Fibroblast of skin of abdomen (primary cell): ENCODE data around the gene PDCD1.

Experiments
- DNase-seq: peaks from one replicate; pipeline ENCODE4 v3.0.0-alpha.2; 2013

Gene PDCD1

GRCh38 chr2:241895712-241896641 lies 37.3 kb upstream of the PDCD1 start:
- DNase-seq = no peak

GRCh38 chr2:241895427-241895711 lies 36.7 kb upstream of the PDCD1 start:
- no peak for DNase-seq

DNA sequence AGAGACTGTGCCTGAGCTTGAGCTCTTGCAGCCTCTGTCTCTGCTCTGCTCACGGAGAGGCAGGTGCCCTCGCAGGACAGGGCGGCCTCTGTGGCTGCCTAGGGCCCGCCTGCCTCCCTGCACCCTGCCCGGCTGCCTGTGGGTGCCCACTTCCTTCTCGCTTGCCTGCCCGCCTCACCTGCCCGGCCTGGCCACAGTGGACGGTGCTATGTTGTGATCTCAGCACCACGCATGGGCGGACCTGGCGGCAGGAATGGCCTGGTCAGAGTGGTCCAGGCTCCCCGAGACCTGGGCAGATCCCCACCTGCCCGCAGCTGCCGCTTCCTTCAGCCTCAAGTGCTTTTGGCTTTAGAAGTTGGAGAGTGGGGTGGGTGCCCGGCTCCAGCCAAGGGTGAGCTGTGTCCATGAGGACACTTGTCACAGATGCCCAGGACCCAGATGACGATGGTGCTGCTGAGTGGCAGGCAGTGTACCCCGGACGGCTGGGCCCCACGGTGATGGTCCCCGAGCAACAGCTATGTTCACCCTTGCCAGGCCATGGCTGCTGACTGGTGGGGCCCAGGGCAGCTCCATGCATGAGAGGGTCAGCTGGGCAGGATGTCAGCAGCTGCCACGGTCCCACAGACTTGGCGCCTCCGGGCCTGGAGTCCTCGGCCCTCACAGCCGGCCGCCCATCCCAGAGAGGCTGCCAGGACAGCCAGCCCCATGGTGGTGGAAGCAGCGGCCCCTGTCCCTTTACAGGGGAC lies 36.2 kb upstream of the PDCD1 start:
- no peak for DNase-seq

DNA sequence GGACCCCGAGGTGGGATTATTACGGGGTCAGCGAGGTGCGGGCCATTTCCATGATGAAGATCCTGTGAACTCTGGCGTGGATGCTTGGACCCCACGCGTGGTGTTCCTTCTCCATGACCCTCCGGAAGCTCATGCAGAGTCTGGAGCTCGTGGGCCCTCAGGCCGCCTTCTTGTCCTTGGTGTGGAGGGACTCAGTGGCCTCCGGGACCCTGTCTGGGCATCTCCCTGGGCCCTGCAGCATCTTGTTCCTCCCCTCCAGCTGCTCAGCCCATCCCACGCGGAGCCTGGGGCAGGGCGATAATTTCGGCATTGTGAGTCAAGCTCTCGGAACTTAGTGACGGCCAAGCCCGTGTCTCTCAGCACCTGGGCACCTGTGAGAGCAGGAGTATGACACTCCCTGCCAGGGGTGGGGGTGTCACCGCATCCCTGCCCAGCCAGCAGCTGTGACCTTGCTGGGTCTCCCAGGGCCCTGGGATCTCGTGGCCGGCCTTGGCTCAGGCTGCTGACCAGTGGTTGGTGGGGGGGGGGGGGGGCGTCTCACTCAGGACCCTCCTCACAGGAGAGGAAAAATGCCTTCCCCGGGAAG lies 35.5 kb upstream of the PDCD1 start:
- DNase-seq = no peak

- DNase-seq = no peak
These were observed 34.6 kb upstream of the PDCD1 start for GRCh38 chr2:241893265-241893664.

DNA sequence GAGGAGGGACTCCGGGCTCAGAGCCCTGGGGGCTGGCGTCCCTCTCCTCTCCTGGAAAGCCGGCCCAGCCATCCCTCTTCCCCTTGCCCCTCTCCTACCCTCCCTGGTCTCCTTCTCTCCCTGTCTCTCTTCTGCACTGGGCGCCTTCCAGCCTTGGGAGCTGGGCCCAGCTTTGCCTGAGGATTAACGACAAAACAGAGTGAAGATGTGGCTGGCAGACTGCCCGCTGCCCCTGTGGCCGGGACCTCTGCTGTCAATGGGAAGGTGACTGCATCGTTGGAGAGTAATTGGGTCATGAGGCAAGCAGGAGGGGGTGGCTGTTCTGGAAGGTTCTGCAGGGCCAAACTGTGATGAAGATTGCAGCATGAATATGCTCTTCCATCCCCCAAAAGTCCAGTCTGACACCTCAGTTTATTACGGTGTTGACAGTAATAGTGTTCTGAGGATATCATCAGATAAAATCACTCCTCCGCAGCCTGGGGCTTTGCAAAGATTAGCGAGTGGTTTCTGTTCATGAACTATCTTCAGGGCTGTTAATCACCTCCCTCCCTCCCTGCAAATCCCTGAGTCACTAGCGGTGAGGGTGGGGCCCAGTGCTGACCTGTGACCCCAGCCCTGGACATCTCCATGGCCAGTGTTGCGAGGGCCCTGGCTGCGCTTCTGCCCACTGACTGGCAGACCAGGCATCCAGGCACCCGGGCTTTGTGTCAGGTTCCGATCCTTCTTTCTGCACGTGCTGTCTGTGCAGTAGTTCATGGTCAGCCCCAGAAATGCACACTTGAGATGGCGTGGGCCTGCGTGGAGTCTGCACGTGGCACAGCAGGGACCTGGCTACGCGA lies 33.8 kb upstream of the PDCD1 start:
- DNase-seq = no peak

GRCh38 chr2:241891988-241892298 lies 33.2 kb upstream of the PDCD1 start:
- no peak for DNase-seq

- DNase-seq = no peak
These were observed 32.8 kb upstream of the PDCD1 start for GRCh38 chr2:241891315-241891987.

- no peak for DNase-seq
These were observed 32.0 kb upstream of the PDCD1 start for GRCh38 chr2:241890524-241891235.

DNA sequence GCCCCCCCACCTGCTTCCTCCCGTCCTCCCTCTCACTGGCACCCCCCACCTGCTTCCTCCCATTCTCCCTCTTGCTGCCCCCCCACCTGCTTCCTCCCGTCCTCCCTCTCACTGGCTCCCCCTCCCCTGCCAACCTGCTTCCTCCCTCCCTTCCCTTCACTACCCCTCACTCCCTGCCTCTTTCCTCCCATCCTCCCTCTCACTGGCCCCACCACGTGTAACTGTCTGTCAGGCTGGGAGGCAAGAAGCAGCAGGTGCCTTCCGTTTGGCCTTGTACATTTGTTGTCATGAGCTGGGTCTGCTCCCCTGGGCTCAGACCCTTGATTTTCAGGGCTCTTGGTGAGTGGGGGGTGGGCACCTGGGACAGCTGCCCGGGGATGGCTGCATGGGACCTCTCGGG lies 29.9 kb upstream of the PDCD1 start:
- no peak for DNase-seq

DNA sequence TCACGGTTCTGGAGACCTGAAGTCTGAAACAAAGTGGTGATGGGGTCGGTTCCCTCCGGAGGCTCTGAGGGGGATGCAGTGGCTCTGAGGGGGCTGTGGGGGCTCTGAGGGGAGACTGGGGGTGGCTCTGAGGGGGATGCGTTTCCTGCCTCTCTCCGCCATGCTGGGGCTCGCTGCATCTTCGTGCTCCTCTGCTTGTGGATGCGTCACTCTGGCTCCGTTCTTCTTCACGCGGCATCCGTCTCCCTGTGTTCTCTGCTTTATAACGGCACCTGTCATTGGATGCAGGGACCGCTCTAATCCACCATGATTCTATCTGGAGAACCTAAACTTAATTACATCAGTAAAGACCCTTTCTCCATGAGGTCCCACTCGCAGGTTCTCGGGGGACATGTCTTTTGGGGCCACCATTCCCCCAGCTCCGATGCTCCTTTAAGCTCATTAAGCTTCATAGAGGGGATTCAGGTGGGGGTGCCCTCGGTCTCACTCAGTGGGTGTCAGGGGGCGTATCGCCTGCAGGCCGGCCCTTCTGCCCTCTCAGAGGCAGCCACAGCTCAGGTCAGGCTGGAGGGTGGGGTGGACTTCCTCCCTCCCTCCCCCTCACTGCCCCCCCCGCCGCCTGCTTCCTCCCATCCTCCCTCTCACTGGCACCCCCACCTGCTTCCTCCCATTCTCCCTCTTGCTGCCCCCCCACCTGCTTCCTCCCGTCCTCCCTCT lies 29.3 kb upstream of the PDCD1 start:
- no peak for DNase-seq

DNA sequence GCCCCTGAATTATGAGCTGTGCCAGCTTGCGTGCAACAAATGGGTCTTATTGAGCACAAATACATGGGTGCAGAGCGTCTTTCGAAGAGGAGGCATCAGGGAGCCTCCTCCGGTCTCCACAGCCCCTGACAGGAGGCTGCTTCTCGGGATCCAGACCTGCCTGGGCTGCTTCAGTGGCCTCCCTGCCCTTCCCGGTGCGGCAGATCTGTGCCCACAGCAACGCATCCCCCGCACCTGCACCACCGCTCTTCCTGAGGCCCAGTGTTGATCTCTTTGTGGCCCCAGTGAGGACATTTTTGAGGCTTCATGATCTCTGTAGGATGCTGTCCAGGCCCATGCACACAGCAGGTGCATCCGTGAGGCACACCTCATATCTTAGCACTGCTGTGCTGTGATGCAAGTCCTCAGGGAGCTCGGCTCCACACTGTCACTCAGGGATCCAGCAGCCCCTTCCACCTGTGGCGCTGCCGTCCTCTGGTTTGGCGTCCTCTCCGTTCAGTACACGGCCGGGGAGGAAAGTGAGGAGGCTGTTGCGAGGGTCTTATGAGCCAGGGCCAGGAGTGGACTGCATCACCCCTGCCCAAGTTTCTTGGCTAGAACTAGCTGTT lies 28.2 kb upstream of the PDCD1 start:
- no peak for DNase-seq

DNA sequence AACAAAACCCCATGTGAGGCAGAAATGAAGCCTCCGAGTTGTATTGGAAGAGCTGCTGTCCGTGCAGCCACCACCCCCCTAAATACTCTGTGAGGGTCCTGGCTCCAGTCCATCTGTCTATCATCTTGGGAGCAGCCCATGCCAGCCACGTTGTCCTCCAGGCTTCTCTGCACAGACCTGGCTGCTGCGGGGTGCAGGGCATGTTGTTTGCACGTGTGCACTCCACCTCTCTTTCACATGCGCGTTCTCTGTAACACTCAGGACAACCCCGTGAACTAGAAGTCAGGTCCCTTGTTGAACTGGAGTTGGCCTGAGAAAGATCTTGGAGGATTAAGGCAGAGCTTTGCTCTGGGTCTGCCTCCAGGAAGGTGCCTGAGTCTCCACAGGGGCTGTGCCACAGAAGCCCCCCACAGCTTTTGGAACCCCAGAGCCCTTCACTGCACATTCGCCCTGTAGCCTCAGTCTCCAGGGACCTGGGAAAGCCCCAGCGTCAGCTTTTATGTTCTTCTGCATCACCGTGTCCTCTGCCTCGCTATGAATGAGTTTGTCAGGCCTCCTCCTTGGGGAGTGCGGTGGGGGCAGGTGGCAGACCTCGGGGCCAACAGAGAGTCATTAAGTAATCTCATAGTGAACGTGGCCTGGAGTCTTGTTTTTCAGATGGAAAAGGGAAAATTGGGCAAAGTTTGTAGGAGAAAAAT lies 27.4 kb upstream of the PDCD1 start:
- no peak for DNase-seq

GRCh38 chr2:241885291-241885945 lies 26.7 kb upstream of the PDCD1 start:
- no peak for DNase-seq

- no peak for DNase-seq
These were observed 26.2 kb upstream of the PDCD1 start for GRCh38 chr2:241884951-241885290.

DNA sequence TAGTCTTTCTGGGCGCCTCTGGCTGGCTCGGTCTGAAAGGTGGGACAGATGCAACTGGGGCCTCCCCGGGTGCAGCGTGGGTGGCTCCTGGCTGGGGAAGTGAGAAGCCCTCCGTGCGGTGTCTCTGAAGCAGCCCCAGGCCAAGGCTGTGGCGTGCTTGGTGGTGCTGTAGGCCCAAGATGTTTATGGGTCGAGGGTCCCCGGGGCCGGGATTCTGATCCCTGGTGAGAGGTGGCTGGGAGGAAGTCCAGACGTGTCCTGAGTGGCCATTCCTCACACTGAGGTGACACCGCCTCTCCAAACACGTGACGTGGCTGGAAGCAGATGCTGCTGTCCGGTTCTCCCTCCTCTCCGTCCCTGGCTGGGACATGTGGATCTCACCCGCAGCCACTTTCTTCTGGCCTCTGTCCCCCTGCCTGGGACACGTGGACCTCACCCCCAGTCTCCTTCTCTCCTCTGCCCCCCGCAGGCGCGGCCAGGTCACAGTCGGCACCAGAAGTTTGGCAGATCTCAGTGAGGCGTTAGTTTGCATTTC lies 23.5 kb upstream of the PDCD1 start:
- no peak for DNase-seq

GRCh38 chr2:241880311-241881073 lies 21.8 kb upstream of the PDCD1 start:
- no peak for DNase-seq

GRCh38 chr2:241879326-241879725 lies 20.6 kb upstream of the PDCD1 start:
- DNase-seq = no peak
